HG03097 (cell line): Measurements from ENCODE around the gene CWC22.
"Not testable (repeated sequence)": the region's sequence is repeated elsewhere in the genome, so short reads cannot be mapped to it uniquely, and the experiment has no call there.

Experiments
- ATAC-seq: cut with Tn5 transposase; IDR thresholded peaks from one replicate; pipeline ENCODE4 v1.9.1; 2021; ENCODE audit not compliant: unreplicated experiment, low FRiP score

The CWC22 gene

DNA sequence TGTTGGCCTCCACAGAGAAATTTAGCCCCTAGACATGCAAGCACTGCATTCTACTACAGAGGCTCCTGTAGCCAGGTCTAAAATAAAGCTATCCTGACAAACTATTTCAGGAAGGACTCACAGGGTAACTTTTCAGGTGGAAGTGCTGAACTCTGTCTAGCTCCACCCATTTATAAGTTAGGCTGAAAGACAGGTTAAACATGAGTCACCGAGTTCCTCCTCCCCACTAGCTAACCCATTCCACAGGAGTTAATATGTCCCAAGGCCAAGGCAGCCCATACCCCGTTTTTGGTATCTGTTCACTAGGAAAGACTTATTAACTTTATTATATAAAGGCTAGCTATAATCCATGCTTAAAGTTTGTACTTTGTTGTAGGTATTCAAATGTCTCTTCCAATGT is 3.5 kb downstream of the CWC22 start:
- no peak for ATAC-seq

DNA sequence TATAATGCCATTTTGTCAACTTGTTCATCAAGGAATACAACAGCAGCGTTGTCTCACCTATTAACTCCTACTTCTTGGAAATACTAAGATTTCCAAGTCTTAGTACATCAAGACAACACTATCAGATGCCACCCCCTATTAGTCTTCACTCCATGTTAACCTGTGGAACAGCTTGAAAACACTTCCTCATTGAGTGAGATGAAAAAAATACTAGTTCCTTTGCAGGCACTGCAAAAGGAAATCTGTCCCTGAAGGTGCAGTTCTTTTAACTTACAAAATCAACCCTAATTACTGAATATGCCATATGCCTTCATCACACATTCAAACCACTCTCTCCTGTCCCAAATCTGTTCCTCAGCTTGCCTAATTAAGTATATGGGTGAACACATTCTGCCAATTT is 4.0 kb downstream of the CWC22 start:
- no peak for ATAC-seq

DNA sequence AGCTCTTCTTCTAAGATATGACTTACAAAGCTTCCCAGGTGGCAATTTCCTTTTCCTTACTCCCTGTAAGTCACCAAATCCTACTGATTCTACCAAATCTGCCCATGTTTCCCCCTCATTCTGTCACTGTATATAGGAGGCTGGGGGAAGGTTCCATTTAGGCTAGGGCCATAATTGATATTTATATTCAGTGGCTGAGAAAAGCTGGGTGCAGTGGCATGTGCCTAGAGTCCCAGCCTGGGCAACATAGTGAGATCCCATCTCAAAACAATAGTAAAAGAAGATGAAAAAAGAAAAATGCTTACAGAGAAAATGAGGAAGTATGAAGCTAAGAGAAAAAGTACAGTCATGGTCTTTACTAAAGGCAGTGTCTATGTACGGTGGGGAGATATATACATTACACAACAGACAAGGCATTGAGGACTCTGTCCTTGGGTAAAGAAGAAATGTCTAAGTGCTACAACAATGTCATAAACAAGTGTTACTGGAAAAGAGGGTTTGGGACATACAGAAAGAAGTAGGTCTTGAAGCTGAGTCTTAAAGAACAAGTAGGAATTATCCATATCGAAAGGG is 4.8 kb downstream of the CWC22 start:
- no peak for ATAC-seq

GRCh38 chr2:180001726-180002125 is 5.4 kb downstream of the CWC22 start:
- no peak for ATAC-seq

GRCh38 chr2:180000434-180000833 is 6.7 kb downstream of the CWC22 start:
- no peak for ATAC-seq

- no peak for ATAC-seq
Measured at GRCh38 chr2:179999000-179999399, 8.1 kb downstream of the CWC22 start.

GRCh38 chr2:179995741-179996515 is 11.2 kb downstream of the CWC22 start:
- ATAC-seq, result no peak

DNA sequence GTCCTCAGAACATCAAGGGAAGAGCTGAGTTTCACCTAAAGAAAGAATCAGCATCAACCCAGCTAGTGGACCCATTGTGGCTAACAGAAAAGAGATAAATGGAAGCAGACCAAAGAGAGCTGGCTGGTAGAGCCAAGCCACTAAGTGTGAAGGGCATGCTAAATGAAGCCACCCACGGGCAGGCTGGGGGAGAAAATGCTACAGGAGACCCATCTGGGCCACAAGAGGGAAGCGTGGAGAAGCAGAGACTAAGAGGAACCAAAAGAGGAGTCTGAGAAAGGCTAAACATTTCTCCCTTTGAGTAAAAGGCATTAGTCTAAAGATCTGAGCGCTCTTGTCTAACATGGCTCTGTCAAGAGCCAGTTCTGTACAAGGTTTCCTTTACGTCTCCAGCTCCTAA is 15.8 kb downstream of the CWC22 start:
- ATAC-seq, result no peak

- ATAC-seq, result no peak
Measured at GRCh38 chr2:179990676-179991317, 16.3 kb downstream of the CWC22 start.

- ATAC-seq, result no peak
Measured at GRCh38 chr2:179987916-179988315, 19.2 kb downstream of the CWC22 start.

DNA sequence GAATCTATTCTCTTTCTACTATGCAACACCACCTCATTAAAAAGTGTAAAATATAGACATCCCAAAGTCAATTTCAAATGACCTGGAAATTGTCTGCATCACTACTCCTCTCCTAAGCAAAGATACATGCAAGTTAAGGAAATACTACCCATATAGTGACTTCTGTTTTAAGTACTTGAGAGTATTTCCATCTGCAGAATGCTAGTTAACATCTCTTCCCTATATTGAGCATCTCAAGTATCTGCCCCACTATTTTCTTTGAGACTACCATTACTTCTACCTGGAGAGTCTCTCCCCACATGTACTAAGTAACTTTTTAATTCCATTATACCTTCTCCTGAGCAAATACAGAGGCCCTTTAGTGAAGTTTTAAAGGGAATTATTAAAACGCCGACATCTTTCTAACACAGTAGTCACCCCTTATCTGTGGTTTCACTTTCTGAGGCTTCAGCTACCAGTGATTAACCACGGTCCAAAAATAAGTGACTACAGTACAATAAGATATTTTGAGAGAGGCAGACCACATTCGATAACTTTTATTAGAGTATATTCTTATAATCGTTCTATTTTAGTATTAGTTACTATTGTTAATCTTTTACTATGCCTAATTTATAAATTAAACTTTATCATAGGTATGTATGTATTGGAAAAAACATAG is 21.8 kb downstream of the CWC22 start:
- peak; percentile 58 for ATAC-seq

DNA sequence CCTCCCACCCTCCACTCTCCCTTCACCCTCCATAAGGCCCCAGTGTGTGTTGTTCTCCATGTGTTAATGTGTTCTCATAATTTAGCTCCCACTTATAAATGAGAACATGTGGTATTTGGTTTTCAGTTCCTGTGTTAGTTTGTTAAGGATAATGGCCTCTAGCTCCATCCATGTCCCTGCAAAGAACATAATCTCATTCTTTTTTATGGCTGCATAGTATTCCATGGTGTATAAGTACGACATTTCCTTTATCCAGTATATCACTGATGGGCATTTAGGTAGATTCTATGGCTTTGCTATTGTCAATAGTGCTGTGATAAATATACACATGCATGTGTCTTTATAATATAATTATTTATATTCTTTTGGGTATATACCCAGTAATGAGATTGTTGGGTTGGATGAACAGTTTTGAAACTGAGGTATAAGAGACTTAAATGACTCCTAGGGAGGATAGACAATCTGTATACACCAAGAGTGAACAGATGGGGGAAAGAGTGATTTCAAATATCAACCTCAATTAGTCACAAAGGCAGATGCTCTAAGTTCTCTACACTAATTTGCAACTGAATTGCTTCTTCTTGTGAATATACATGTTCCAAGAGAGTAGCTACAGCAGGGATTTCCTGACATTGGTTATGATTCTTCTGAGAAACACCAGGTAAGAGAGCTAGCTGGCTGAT is 23.7 kb downstream of the CWC22 start:
- ATAC-seq, result no peak

- no peak for ATAC-seq
Measured at GRCh38 chr2:179981085-179981484, 26.0 kb downstream of the CWC22 start.

- ATAC-seq, result no peak
Measured at GRCh38 chr2:179974761-179975160, 32.3 kb downstream of the CWC22 start.

DNA sequence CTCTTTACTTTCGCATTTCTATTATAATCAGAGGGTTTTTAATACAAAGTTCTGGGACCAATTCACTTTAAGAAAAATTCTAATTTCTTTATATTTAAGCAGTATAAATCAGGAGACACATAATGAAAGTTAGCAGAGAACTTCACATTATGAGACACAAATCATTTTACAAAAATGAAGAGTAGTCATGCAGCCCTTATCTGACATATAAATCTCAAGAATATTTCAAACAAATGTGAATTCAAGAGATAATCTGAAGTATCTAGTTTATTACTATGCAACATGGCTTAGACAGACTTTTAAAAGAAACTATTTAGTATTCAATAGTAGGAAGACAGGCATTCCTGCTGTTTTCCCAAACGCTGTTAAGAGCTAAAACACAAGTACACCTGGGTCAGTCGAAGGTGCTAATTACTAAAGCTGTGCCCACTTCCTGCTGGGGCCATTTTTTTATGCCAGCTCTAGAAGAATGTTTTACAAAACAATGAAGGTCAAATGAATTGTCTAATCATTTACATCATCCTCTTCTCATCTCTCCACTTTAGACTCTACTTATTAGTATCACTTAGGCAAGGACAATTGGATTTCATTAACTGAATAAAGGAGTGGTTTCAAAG is 40.2 kb downstream of the CWC22 start:
- no peak for ATAC-seq

DNA sequence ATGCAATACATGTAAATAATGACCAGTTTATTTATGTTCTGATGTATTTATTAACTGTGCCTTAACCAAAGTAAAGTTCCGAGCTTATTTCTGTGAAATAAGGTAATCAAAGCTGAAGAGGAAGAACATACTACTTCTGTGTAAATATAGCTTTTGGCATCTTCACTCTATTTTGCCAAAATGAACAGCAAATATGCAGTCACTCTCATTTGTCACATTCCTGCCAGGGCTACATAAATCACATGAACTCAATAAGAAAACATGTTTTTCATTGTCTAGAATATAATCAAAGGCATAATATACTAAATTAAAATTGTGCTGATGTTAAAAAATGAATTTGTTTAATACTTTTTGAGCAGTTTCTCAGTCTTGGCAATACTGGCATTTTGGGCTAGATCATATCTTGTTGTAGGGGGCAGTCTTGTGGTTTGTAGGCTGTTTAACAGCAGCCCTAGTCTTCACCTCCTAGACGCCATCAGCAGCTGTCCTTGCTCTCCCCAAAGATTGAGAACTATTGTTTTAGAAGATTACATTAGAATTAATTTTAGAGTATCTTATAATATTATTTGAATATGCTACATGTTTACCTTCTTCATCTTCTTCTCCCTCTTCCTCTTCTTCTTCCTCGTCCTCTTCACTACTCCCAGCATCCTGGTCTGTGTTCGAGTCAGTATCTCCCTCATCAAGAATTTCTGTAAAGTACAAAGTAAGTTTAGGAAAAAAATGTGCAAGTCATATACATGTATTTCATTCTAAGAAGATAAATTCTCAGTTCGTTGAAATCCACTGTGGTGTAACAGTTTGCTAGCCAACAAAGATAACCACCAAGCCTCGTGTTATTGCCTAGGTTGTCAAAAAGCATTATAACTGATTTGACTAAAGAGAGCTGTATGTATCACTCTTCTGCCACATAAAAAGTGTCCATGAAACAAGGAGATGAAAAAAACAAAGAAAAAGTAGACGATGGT is 41.5 kb downstream of the CWC22 start:
- ATAC-seq, result no peak

DNA sequence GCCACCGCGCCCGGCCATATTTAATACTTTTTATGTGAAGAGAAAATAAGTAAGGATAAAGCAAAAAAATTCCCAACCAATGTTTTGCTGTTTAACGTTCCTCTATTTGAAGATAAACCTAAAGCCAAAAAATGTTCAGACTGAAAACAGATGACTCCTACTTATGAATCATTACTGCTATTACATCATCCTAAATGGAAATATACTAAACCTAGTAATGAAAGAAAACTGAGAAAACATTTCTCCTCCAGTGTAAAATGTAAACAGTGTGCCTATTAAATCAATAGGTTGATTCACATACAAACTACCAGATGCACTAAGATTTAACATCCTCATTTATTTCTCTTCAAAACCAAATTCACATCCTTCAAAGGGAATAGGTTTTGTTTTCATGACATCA is 43.5 kb downstream of the CWC22 start:
- ATAC-seq, result no peak

- ATAC-seq, result not testable (repeated sequence)
Measured at GRCh38 chr2:179958251-179958650, 48.8 kb downstream of the CWC22 start.

- ATAC-seq, result no peak
Measured at GRCh38 chr2:179954026-179954425, 53.1 kb downstream of the CWC22 start.
